Measurements from ENCODE around the gene GPR173. TPM values are rescaled to one million over a fixed set of nuclear protein-coding genes. Genes with fewer than 3 reads are reported as not detected.

Gene GPR173
- total RNA-seq, 2 donors from 2014 or later: 7.0 to 9.4 TPM

- Mint-ChIP-seq H3K4me3 (no peak overlapping the region), H3K27ac (no peak overlapping the region), H3K4me1 (no peaks in the 10 kb centered on the region), H3K36me3 (ENCODE audit: low read depth) (no peaks in the 10 kb centered on the region), H3K9me3 (peaks cover 16% of the 10 kb centered on the region), H3K27me3 (ENCODE audit: insufficient read depth) (no peaks in the 10 kb centered on the region)
- Histone ChIP-seq H3K9me3 (ENCODE audit: control insufficient read depth, low read length) (no peaks in the 10 kb centered on the region), H3K36me3 (ENCODE audit: control insufficient read depth, insufficient read depth, low read length) (no peaks in the 10 kb centered on the region), H3K27me3 (ENCODE audit: control insufficient read depth, insufficient read depth, low read length, poor library complexity, severe bottlenecking) (no peaks in the 10 kb centered on the region), H3K27ac (ENCODE audit: low read depth, low read length) (no peak overlapping the region), H3K4me3 (ENCODE audit: low read length) (no peak overlapping the region), H3K9ac (ENCODE audit: extremely low read depth, low read length, poor library complexity, severe bottlenecking) (no peak overlapping the region), H3K4me1 (ENCODE audit: control insufficient read depth, insufficient read depth, low read length) (no peaks in the 10 kb centered on the region)
- no peak for TF ChIP-seq CTCF (conservative IDR thresholded peaks at IDR 0.05)
- DNase-seq: no peak
- WGBS, 2 experiments (ENCODE audit: insufficient coverage in 1 of 2, insufficient read length in 1 of 2): 95 to 100% methylated on average over 3 to 5 of the region's 5 CpGs
Measured at GRCh38 chrX:53056292-53056691, 7.7 kb downstream of the GPR173 start.

GRCh38 chrX:53065104-53065503, 16.5 kb downstream of the GPR173 start:
- no peak for TF ChIP-seq CTCF (conservative IDR thresholded peaks at IDR 0.05)
- Mint-ChIP-seq H3K9me3 (peaks cover 62% of the 10 kb centered on the region), H3K4me3 (no peak overlapping the region), H3K27me3 (ENCODE audit: insufficient read depth) (no peaks in the 10 kb centered on the region), H3K27ac (no peak overlapping the region), H3K4me1 (no peaks in the 10 kb centered on the region), H3K36me3 (ENCODE audit: low read depth) (no peaks in the 10 kb centered on the region)
- Histone ChIP-seq H3K9ac (ENCODE audit: extremely low read depth, low read length, poor library complexity, severe bottlenecking) (no peak overlapping the region), H3K27me3 (ENCODE audit: control insufficient read depth, insufficient read depth, low read length, poor library complexity, severe bottlenecking) (no peaks in the 10 kb centered on the region), H3K9me3 (ENCODE audit: control insufficient read depth, low read length) (no peaks in the 10 kb centered on the region), H3K4me3 (ENCODE audit: low read length) (no peak overlapping the region), H3K36me3 (ENCODE audit: control insufficient read depth, insufficient read depth, low read length) (no peaks in the 10 kb centered on the region), H3K4me1 (ENCODE audit: control insufficient read depth, insufficient read depth, low read length) (no peaks in the 10 kb centered on the region), H3K27ac (ENCODE audit: low read depth, low read length) (no peak overlapping the region)
- 94% methylated on average over 1 of the region's 1 CpG; no CpG with 5 or more reads in 1 of the 2 experiments for WGBS, 2 experiments (ENCODE audit: insufficient coverage in 1 of 2, insufficient read length in 1 of 2)
- DNase-seq: no peak

GRCh38 chrX:53071064-53071463, 22.5 kb downstream of the GPR173 start:
- DNase-seq: peak; percentile 12
- no peaks in the 10 kb centered on the region for H3K27me3 Mint-ChIP-seq (ENCODE audit: insufficient read depth)
- peaks cover 52% of the 10 kb centered on the region for H3K9me3 Mint-ChIP-seq

More at GRCh38 chrX:53071064-53071463, 22.5 kb downstream of the GPR173 start:
- Histone ChIP-seq H3K27me3 (ENCODE audit: control insufficient read depth, insufficient read depth, low read length, poor library complexity, severe bottlenecking) (no peaks in the 10 kb centered on the region), H3K36me3 (ENCODE audit: control insufficient read depth, insufficient read depth, low read length) (no peaks in the 10 kb centered on the region), H3K9ac (ENCODE audit: extremely low read depth, low read length, poor library complexity, severe bottlenecking) (no peak overlapping the region), H3K4me3 (ENCODE audit: low read length) (no peak overlapping the region), H3K27ac (ENCODE audit: low read depth, low read length) (no peak overlapping the region), H3K9me3 (ENCODE audit: control insufficient read depth, low read length) (no peaks in the 10 kb centered on the region), H3K4me1 (ENCODE audit: control insufficient read depth, insufficient read depth, low read length) (no peaks in the 10 kb centered on the region)
- TF ChIP-seq CTCF (conservative IDR thresholded peaks at IDR 0.05): no peak
- peaks cover 8% of the 10 kb centered on the region for H3K4me1 Mint-ChIP-seq
- no peaks in the 10 kb centered on the region for H3K36me3 Mint-ChIP-seq (ENCODE audit: low read depth)
- H3K27ac Mint-ChIP-seq: no peak overlapping the region
- 84% methylated on average over 7 of the region's 10 CpGs; no CpG with 5 or more reads in 1 of the 2 experiments for WGBS, 2 experiments (ENCODE audit: insufficient coverage in 1 of 2, insufficient read length in 1 of 2)
- H3K4me3 Mint-ChIP-seq: no peak overlapping the region
